IMR-90 (cell line): ENCODE results near the gene HELZ. TPM values are rescaled to one million over a fixed set of nuclear protein-coding genes. Genes with fewer than 3 reads are reported as not detected.

Experiments
- ATAC-seq: fragments of 200-7000 bp; cut with Tn5 transposase; 2 replicates; pipeline ENCODE4 v1.9.1; 2020; ENCODE audit warnings: low read depth, mild to moderate bottlenecking, moderate library complexity
- BruUV-seq: library from RNA; stranded (reverse); fragments of 400-500 nt; replicated peaks from 2 replicates; lab custom pipeline; 2021; lab: Mats Ljungman, UMichigan
- CTCF ChIA-PET: fragments of 300-600 bp; formaldehyde crosslinking; extraction: SDS; loops from one replicate; lab custom pipeline; 2021; ENCODE audit warnings: antibody characterized with exemption; lab: Yijun Ruan, JAX
- POLR2A ChIA-PET: fragments of 300-600 bp; sonication (Branson Sonifier 250); formaldehyde crosslinking; loops from one replicate; lab custom pipeline; 2022; ENCODE audit warnings: antibody characterized with exemption; ENCODE audit not compliant: unreplicated experiment; lab: Charles Lee
- DNase-seq: peaks from one replicate; pipeline ENCODE4 v3.0.0; 2013
- H2AFZ ChIP-seq: replicated peaks from 2 replicates; pipeline ENCODE3; 2013; ENCODE audit warnings: low read length, mild to moderate bottlenecking; ENCODE audit not compliant: poor library complexity
- H2AK5ac ChIP-seq: 2 replicates; pipeline ENCODE4 v1.6.1; 2013; ENCODE audit warnings: low read depth, low read length, inconsistent platforms
- H2AK9ac ChIP-seq: replicated peaks from 2 replicates; pipeline ENCODE3; 2013; ENCODE audit warnings: mild to moderate bottlenecking, low read depth, low read length, moderate library complexity; ENCODE audit not compliant: poor library complexity
- H2BK120ac ChIP-seq: 2 replicates; pipeline ENCODE4 v1.6.1; 2013; ENCODE audit warnings: low read depth, low read length, inconsistent platforms
- H2BK15ac ChIP-seq: 3 replicates; pipeline ENCODE4 v1.6.1; 2013; ENCODE audit warnings: low read depth, low read length, inconsistent platforms
- H2BK20ac ChIP-seq: 2 replicates; pipeline ENCODE4 v1.6.1; 2013; ENCODE audit warnings: low read depth, mild to moderate bottlenecking, inconsistent platforms, low read length, moderate library complexity
- H2BK5ac ChIP-seq: 2 replicates; pipeline ENCODE4 v1.6.1; 2013; ENCODE audit warnings: mild to moderate bottlenecking, low read depth, low read length, inconsistent platforms; ENCODE audit not compliant: poor library complexity, severe bottlenecking
- H3K14ac ChIP-seq: replicated peaks from 2 replicates; pipeline ENCODE4 v1.6.1; 2013; ENCODE audit warnings: low read depth, low read length, inconsistent platforms
- H3K18ac ChIP-seq: 2 replicates; pipeline ENCODE4 v1.6.1; 2013; ENCODE audit warnings: low read depth, low read length, control low read depth
- H3K23ac ChIP-seq: 2 replicates; pipeline ENCODE4 v1.6.1; 2013; ENCODE audit warnings: low read depth, low read length, inconsistent platforms
- H3K27ac ChIP-seq: 2 replicates; pipeline ENCODE4 v1.5.1; 2013; ENCODE audit warnings: mild to moderate bottlenecking, control low read depth, low read length; ENCODE audit not compliant: insufficient read depth
- H3K27me3 ChIP-seq: 2 replicates; pipeline ENCODE4 v1.6.1; 2013; ENCODE audit warnings: low read length; ENCODE audit not compliant: control insufficient read depth, insufficient read depth
- H3K36me3 ChIP-seq: 2 replicates; pipeline ENCODE4 v1.6.1; 2013; ENCODE audit warnings: low read length, mixed read lengths; ENCODE audit not compliant: control insufficient read depth, insufficient read depth
- H3K4ac ChIP-seq: 2 replicates; pipeline ENCODE4 v1.6.1; 2013; ENCODE audit warnings: low read depth, low read length, inconsistent platforms
- H3K4me1 ChIP-seq: 2 replicates; pipeline ENCODE4 v1.6.1; 2013; ENCODE audit warnings: low read length, mixed read lengths; ENCODE audit not compliant: control insufficient read depth, insufficient read depth
- H3K4me2 ChIP-seq: 2 replicates; pipeline ENCODE4 v1.6.1; 2013; ENCODE audit warnings: low read depth, mild to moderate bottlenecking, control low read depth, low read length, moderate library complexity
- H3K4me3 ChIP-seq: 2 replicates; pipeline ENCODE4 v1.5.1; 2013; ENCODE audit warnings: low read depth, mild to moderate bottlenecking, control low read depth, low read length, moderate library complexity; ENCODE audit not compliant: insufficient read depth
- H3K56ac ChIP-seq: 2 replicates; pipeline ENCODE4 v1.6.1; 2013; ENCODE audit warnings: low read length, inconsistent platforms; ENCODE audit not compliant: insufficient read depth; ENCODE audit errors: extremely low read depth
- H3K79me1 ChIP-seq, 2 experiments: 2 replicates each; pipeline ENCODE4 v1.6.1; 2013; ENCODE audit warnings: low read length in 2 of 2, inconsistent platforms in 1 of 2, low read depth in 1 of 2
- H3K9ac ChIP-seq: 2 replicates; pipeline ENCODE4 v1.6.1; 2013; ENCODE audit warnings: low read depth, low read length, control low read depth
- H3K9me1 ChIP-seq: 2 replicates; pipeline ENCODE4 v1.6.1; 2013; ENCODE audit warnings: low read length, inconsistent platforms; ENCODE audit not compliant: insufficient read depth
- H3K9me3 ChIP-seq: 2 replicates; pipeline ENCODE4 v1.6.1; 2013; ENCODE audit warnings: low read length; ENCODE audit not compliant: control insufficient read depth, insufficient read depth
- H4K20me1 ChIP-seq: 2 replicates; pipeline ENCODE4 v1.6.1; 2013; ENCODE audit warnings: low read length, inconsistent platforms; ENCODE audit not compliant: insufficient read depth
- H4K5ac ChIP-seq: 2 replicates; pipeline ENCODE4 v1.6.1; 2013; ENCODE audit warnings: mild to moderate bottlenecking, low read depth, low read length, control low read depth
- H4K8ac ChIP-seq, 2 experiments: 2 replicates each; pipeline ENCODE4 v1.6.1; 2013; ENCODE audit warnings: low read depth in 2 of 2, low read length in 2 of 2, control low read depth in 1 of 2, inconsistent platforms in 1 of 2
- H4K91ac ChIP-seq: 2 replicates; pipeline ENCODE4 v1.6.1; 2013; ENCODE audit warnings: low read depth, low read length, inconsistent platforms; ENCODE audit not compliant: insufficient read depth
- CEBPB ChIP-seq: IDR thresholded peaks from 2 replicates; pipeline ENCODE4 v1.6.1; 2012; ENCODE audit warnings: low read depth, low read length, improper control_type of control experiment
- RAD21 ChIP-seq: IDR thresholded peaks from 2 replicates; pipeline ENCODE4 v1.6.1; 2012; ENCODE audit warnings: low read length, improper control_type of control experiment
- WGBS, 2 experiments: methylation state at CpG; one replicate each; pipeline versions ENCODE4 v1.1.5 to v1.1.7; 2013; ENCODE audit warnings: missing lambda C conversion rate in 2 of 2; ENCODE audit not compliant: insufficient read length in 1 of 2; ENCODE audit errors: extremely low coverage in 2 of 2; 5-methylcytosine and 5-hydroxymethylcytosine counted together
- dilution Hi-C: fragments of 300-500 bp; cut with HindIII; formaldehyde crosslinking; loops from one replicate; pipeline ENCODE4 v1.14.3; 2018; ENCODE audit warnings: low sequenced_read_pairs; ENCODE audit not compliant: unreplicated experiment
- in situ Hi-C: fragments of 300-500 bp; cut with MboI; formaldehyde crosslinking; loops from 3 replicates; pipeline ENCODE4 v1.14.3; 2019; ENCODE audit warnings: low sequenced_read_pairs, inconsistent platforms, mixed read lengths
- intact Hi-C: fragments of 100-400 bp; cut with micrococcal nuclease; formaldehyde crosslinking; loops from 2 replicates; pipeline ENCODE4 v1.10.0; 2022
- polyA plus RNA-seq, 3 experiments: library from polyadenylated mRNA; depleted of rRNA; stranded (reverse); fragments of >200 nt; gene quantifications; 2 replicates each; pipeline ENCODE4 v1.2.3, GENCODE V29; 2012; ENCODE audit warnings: low replicate concordance in 1 of 3
- total RNA-seq: library from RNA; depleted of rRNA; stranded (reverse); fragments of >200 nt; gene quantifications from 2 replicates; pipeline ENCODE4 v1.2.3, GENCODE V29; 2012

The HELZ gene
- total and polyA plus RNA-seq, 2 of the 4 experiments (the other 2 are of a cell fraction) = 8.0 to 60.6 TPM

- H3K36me3 ChIP-seq = peaks cover 4% of the 10 kb centered on the region
- H3K4ac ChIP-seq = no peak overlapping the region
- no peak overlapping the region for H2AK5ac ChIP-seq
- no peak overlapping the region for H3K9ac ChIP-seq
- H3K79me1 ChIP-seq = peaks cover 14 to 33% of the 10 kb centered on the region in 2 experiments; a peak in 3 of 4 replicates
- ChIA-PET CTCF (interaction anchor here (0.5 kb wide), 1 partner anchor 9 kb away, joined by 4 read pairs; no protein-coding TSS in a partner anchor), POLR2A (no interaction called here)
- no peak overlapping the region for H3K4me3 ChIP-seq
- no peak overlapping the region for H2BK5ac ChIP-seq
- H3K4me1 ChIP-seq = peaks cover 4% of the 10 kb centered on the region
- TF ChIP-seq CEBPB (peak; percentile 75), RAD21 (no peak)
- no peaks in the 10 kb centered on the region for H3K9me3 ChIP-seq
- H4K5ac ChIP-seq = no peak overlapping the region
- ATAC-seq (no peak), DNase-seq (no peak)
- H2BK15ac ChIP-seq = no peak overlapping the region
- peak overlapping the region; percentile 91 for H3K4me2 ChIP-seq
- in situ Hi-C loops = no loop called here
- intact Hi-C loops = loop anchor here (5.0 kb wide), 1 partner anchor 99 kb away; no protein-coding TSS in a partner anchor
- H3K9me1 ChIP-seq = peaks cover 7% of the 10 kb centered on the region; the same call in 1 of the 2 replicates
- H2BK20ac ChIP-seq = no peak overlapping the region
- H2AFZ ChIP-seq = no peak overlapping the region
- H3K14ac ChIP-seq = no peak overlapping the region
- H4K91ac ChIP-seq = no peak overlapping the region
- BruUV-seq = no TSS peak
- dilution Hi-C loops = no loop called here
- no peak overlapping the region; the same call in 1 of the 2 replicates for H3K23ac ChIP-seq
- WGBS, 2 experiments = no CpG with 5 or more reads among the region's 5 CpGs
- H3K56ac ChIP-seq = no peak overlapping the region
- H4K8ac ChIP-seq = no peak overlapping the region
- peaks cover 21% of the 10 kb centered on the region; the same call in 1 of the 2 replicates for H4K20me1 ChIP-seq
- no peak overlapping the region for H2AK9ac ChIP-seq
- no peak overlapping the region for H3K27ac ChIP-seq
- no peak overlapping the region for H3K18ac ChIP-seq
- no peaks in the 10 kb centered on the region for H3K27me3 ChIP-seq
- no peak overlapping the region for H2BK120ac ChIP-seq
Observed at GRCh38 chr17:67243284-67243683, 1.7 kb downstream of the HELZ start.
